GM18508 (cell line): ENCODE results near the gene MRTFB.

Source experiments
- ATAC-seq: cut with Tn5 transposase; IDR thresholded peaks from one replicate; pipeline ENCODE4 v1.9.1; 2021; ENCODE audit warnings: moderate number of reproducible peaks; ENCODE audit not compliant: insufficient read depth, unreplicated experiment

The MRTFB gene

GRCh38 chr16:14303639-14304394 is 232.7 kb downstream of the MRTFB start:
- no peak for ATAC-seq

GRCh38 chr16:14304891-14305460 is 233.9 kb downstream of the MRTFB start:
- no peak for ATAC-seq

- no peak for ATAC-seq
These were observed 235.5 kb downstream of the MRTFB start for GRCh38 chr16:14306485-14307058.

DNA sequence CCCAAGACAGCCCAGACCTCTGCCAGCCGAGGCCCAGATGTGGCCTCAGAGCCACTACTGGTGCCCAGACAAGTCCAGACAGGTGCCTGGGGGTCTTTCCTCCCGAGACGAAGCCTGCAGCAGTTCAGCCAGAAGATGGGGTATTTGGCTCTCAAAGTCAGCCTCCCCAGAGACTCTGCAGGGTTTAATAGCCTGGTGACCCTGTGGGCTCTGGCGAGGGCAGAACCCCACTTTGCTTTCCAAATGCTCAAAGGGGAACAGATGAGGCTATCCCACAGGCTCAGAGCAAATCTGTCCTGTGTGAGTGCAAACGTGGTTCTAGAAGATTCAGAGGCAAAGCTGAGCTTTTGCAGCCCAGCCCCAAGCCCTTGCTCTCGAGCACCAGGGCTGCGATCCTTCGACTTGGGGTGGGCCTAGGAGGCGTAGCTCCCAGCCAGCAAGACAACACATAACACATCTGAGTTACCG is 236.0 kb downstream of the MRTFB start:
- ATAC-seq, result no peak

GRCh38 chr16:14307527-14308367 is 236.6 kb downstream of the MRTFB start:
- no peak for ATAC-seq

- no peak for ATAC-seq
These were observed 237.2 kb downstream of the MRTFB start for GRCh38 chr16:14308368-14308723.

- ATAC-seq, result no peak
These were observed 238.1 kb downstream of the MRTFB start for GRCh38 chr16:14309001-14309886.

- ATAC-seq, result no peak
These were observed 238.8 kb downstream of the MRTFB start for GRCh38 chr16:14309906-14310305.

- no peak for ATAC-seq
These were observed 239.4 kb downstream of the MRTFB start for GRCh38 chr16:14310519-14310991.

DNA sequence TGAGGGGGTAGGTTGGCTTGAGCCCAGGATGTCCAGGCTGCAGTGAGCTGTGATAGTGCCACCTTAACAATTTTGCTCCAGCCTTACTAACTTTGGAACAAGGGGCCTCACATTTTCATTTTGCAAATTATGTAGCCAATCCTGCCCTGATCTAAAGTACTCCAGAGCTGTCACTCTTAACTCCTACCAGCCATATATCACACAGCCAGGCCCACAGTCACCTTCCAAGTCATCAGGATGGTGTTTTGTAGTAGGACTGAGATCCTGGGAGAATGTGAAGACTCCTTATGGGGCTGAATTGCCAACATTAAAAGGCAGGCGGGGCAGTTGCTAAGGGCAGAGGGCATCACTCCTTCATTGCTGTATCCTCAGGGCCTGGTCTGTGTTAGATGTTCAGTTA is 243.0 kb downstream of the MRTFB start:
- ATAC-seq, result no peak

DNA sequence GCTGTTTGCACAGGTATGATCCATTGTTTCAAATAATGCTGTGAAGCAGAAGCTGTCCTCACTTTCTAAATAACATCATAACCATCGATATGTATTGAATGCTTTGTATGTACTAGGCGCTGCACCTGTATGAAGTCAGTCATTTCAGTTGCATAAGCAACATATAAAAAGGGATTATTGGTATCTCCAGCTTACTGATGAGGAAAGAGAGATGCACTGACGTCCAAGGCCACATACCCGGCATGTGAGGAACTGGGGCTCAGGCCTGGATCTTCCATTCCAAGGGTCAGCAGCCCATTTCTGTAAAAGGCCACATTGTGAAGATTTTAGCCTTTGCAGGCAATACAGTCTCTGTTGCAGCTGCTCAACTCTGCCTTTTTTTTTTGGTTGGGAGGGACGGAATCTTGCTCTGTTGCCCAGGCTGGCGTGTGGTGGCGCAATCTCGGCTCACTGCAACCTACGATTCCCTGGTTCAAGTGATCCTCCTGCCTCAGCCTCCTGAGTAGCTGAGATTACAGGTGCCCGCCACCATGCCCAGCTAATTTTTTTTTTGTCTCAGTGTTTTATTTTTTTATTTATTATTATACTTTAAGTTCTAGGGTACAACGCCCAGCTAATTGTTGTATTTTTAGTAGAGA is 244.7 kb downstream of the MRTFB start:
- ATAC-seq, result no peak
